ENCODE data around the gene CFHR4.

Gene CFHR4

DNA sequence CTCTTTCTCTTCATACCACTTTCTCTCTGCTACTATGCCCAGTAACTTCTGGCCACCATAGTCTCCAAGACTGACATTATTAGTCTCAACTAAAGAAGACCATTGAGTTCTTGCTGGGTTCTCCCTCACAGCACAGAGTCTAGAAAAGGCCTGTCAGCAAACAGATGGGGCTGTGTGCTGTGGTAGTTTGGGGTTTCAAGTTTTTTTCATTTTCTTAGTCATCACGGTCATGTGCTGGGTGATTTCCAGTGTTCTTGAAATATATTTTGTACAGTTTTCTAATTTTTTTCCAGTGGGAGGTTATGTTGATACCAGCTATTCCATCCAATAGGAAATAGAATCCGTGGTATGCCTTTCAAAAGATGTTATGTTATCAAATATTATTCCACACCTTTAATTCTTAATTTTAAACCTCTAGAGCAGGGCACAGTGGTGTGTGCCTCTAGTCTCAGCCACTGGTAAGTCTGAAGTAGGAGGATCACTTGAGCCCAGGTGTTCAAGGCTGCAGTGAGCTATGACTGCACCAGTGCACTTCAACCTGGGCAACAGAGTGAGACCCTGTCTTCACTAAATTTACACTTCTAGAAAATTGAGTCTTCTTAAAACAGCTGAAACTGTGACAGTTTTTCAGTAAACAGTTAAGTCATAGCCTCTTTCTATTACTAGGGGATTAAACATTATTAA is 64.0 kb downstream of the CFHR4 start:
- POLR2A ChIA-PET: no interaction called here
- no peaks in the 10 kb centered on the region for H3K4me1 ChIP-seq (ENCODE audit: control insufficient read depth, insufficient read depth, low read length)
- TF ChIP-seq ZNF830 (tag by site-specific recombination; IDR thresholded peaks at IDR 0.05; ENCODE audit: low read depth) (no peak), ZNF214 (tag by site-specific recombination; IDR thresholded peaks at IDR 0.05; ENCODE audit: borderline replicate concordance) (no peak), ZNF791 (tag by site-specific recombination; IDR thresholded peaks at IDR 0.05) (no peak), ZNF624 (tag by site-specific recombination; IDR thresholded peaks at IDR 0.05) (no peak), ZNF24 (tag by site-specific recombination; IDR thresholded peaks at IDR 0.05) (no peak), ZNF670 (tag by site-specific recombination; IDR thresholded peaks at IDR 0.05; ENCODE audit: low read depth) (no peak), ZNF155 (tag by site-specific recombination; IDR thresholded peaks at IDR 0.05) (no peak), ZNF621 (tag by site-specific recombination; IDR thresholded peaks at IDR 0.05) (no peak), HOXA7 (CRISPR knock-in tag; IDR thresholded peaks at IDR 0.05; ENCODE audit: borderline replicate concordance) (no peak), ZNF366 (tag by site-specific recombination; conservative IDR thresholded peaks at IDR 0.05) (no peak), WT1 (tag by site-specific recombination; IDR thresholded peaks at IDR 0.05) (no peak), ZNF133 (tag by site-specific recombination; IDR thresholded peaks at IDR 0.05) (no peak), ZNF221 (tag by site-specific recombination; IDR thresholded peaks at IDR 0.05; ENCODE audit: borderline replicate concordance) (no peak), ZNF837 (tag by site-specific recombination; IDR thresholded peaks at IDR 0.05) (no peak), ZNF211 (tag by site-specific recombination; IDR thresholded peaks at IDR 0.05; ENCODE audit: low read depth) (no peak)
- TF ChIP-seq, protein P1, sequence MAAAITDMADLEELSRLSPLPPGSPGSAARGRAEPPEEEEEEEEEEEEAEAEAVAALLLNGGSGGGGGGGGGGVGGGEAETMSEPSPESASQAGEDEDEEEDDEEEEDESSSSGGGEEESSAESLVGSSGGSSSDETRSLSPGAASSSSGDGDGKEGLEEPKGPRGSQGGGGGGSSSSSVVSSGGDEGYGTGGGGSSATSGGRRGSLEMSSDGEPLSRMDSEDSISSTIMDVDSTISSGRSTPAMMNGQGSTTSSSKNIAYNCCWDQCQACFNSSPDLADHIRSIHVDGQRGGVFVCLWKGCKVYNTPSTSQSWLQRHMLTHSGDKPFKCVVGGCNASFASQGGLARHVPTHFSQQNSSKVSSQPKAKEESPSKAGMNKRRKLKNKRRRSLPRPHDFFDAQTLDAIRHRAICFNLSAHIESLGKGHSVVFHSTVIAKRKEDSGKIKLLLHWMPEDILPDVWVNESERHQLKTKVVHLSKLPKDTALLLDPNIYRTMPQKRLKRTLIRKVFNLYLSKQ (tag by site-specific recombination; IDR thresholded peaks at IDR 0.05; ENCODE audit: borderline replicate concordance): no peak
- no peak overlapping the region for H3K4me3 ChIP-seq (ENCODE audit: low read depth, low read length)
- no peaks in the 10 kb centered on the region; the same call in 1 of the 2 replicates for H3K9me3 ChIP-seq (ENCODE audit: control insufficient read depth, insufficient read depth, low read depth, low read length)
- H3K36me3 ChIP-seq (ENCODE audit: control insufficient read depth in 2 of 2, insufficient read depth in 1 of 2, low read length in 2 of 2): no peaks in the 10 kb centered on the region
- CTCF ChIA-PET: no interaction called here
- no peak overlapping the region for H3K27ac ChIP-seq (ENCODE audit: extremely low read depth, low read depth, low read length)

- no peaks in the 10 kb centered on the region for H3K4me1 ChIP-seq (ENCODE audit: control insufficient read depth, insufficient read depth, low read length)
- H3K4me3 ChIP-seq (ENCODE audit: low read depth, low read length): no peak overlapping the region
- CTCF ChIA-PET: no interaction called here
- H3K27ac ChIP-seq (ENCODE audit: extremely low read depth, low read depth, low read length): no peak overlapping the region
- no peaks in the 10 kb centered on the region; the same call in 1 of the 2 replicates for H3K9me3 ChIP-seq (ENCODE audit: control insufficient read depth, insufficient read depth, low read depth, low read length)
- no peaks in the 10 kb centered on the region for H3K36me3 ChIP-seq (ENCODE audit: control insufficient read depth in 2 of 2, insufficient read depth in 1 of 2, low read length in 2 of 2)
- POLR2A ChIA-PET: no interaction called here
- TF ChIP-seq GFI1B (tag by site-specific recombination; IDR thresholded peaks at IDR 0.05): no peak
- TF ChIP-seq ZNF610 (tag by site-specific recombination; IDR thresholded peaks at IDR 0.05; ENCODE audit: borderline replicate concordance): no peak
- no peak for TF ChIP-seq ZNF16 (tag by site-specific recombination; IDR thresholded peaks at IDR 0.05; ENCODE audit: low read depth)
- TF ChIP-seq KLF9 (tag by site-specific recombination; IDR thresholded peaks at IDR 0.05; ENCODE audit: low read depth): no peak
- TF ChIP-seq ZNF311 (tag by site-specific recombination; IDR thresholded peaks at IDR 0.05; ENCODE audit: borderline replicate concordance): no peak
- no peak for TF ChIP-seq SP7 (tag by site-specific recombination; IDR thresholded peaks at IDR 0.05)
- no peak for TF ChIP-seq ZFP69B (tag by site-specific recombination; IDR thresholded peaks at IDR 0.05)
- TF ChIP-seq ZBTB17 (tag by site-specific recombination; IDR thresholded peaks at IDR 0.05): no peak
- TF ChIP-seq ZNF585B (tag by site-specific recombination; IDR thresholded peaks at IDR 0.05): no peak
- TF ChIP-seq ZNF660 (tag by site-specific recombination; IDR thresholded peaks at IDR 0.05): no peak
- TF ChIP-seq TCF7L2 (IDR thresholded peaks at IDR 0.05; ENCODE audit: borderline replicate concordance, low read depth, low read length): no peak
- TF ChIP-seq SETDB1 (IDR thresholded peaks at IDR 0.05; ENCODE audit: insufficient read length, low read length): no peak
- TF ChIP-seq, protein P1 (tag by site-specific recombination; IDR thresholded peaks at IDR 0.05; ENCODE audit: borderline replicate concordance): no peak
- TF ChIP-seq ZNF514 (tag by site-specific recombination; IDR thresholded peaks at IDR 0.05): no peak
- no peak for TF ChIP-seq ZNF513 (tag by site-specific recombination; IDR thresholded peaks at IDR 0.05)
Observed at GRCh38 chr1:196954778-196955177, 66.9 kb downstream of the CFHR4 start.

All from HEK293 (cell line).